IMR-90 (cell line): ENCODE measurements around the gene SNRNP25.

Source experiments
- CEBPB ChIP-seq: IDR thresholded peaks from 2 replicates; pipeline ENCODE4 v1.6.1; 2012; ENCODE audit warnings: low read depth, low read length, improper control_type of control experiment
- CHD1 ChIP-seq: IDR thresholded peaks from 2 replicates; pipeline ENCODE4 v1.6.1; 2012; ENCODE audit warnings: low read depth, low read length, improper control_type of control experiment
- RAD21 ChIP-seq: IDR thresholded peaks from 2 replicates; pipeline ENCODE4 v1.6.1; 2012; ENCODE audit warnings: low read length, improper control_type of control experiment
- RCOR1 ChIP-seq: IDR thresholded peaks from 2 replicates; pipeline ENCODE4 v1.6.1; 2012; ENCODE audit warnings: mild to moderate bottlenecking, low read length, improper control_type of control experiment; ENCODE audit not compliant: insufficient replicate concordance
- RFX5 ChIP-seq: IDR thresholded peaks from 2 replicates; pipeline ENCODE4 v1.8.0; 2012; ENCODE audit warnings: low read depth, mild to moderate bottlenecking, low read length, moderate library complexity
- SMC3 ChIP-seq: fragments of 150-350 bp; IDR thresholded peaks from 2 replicates; pipeline ENCODE4 v1.6.1; 2016; ENCODE audit warnings: low read depth, mild to moderate bottlenecking, antibody characterized with exemption, low read length, moderate library complexity
- TF ChIP-seq, protein P1 (sequence below): conservative IDR thresholded peaks from 2 replicates; pipeline ENCODE4 v1.5.1; 2012; ENCODE audit warnings: mild to moderate bottlenecking, low read depth, low read length, improper control_type of control experiment
- TF ChIP-seq, protein P2 (sequence below): fragments of 150-350 bp; IDR thresholded peaks from 2 replicates; pipeline ENCODE4 v1.6.1; 2017; ENCODE audit warnings: mild to moderate bottlenecking, antibody characterized with exemption, low read length, low read depth

DNA sequence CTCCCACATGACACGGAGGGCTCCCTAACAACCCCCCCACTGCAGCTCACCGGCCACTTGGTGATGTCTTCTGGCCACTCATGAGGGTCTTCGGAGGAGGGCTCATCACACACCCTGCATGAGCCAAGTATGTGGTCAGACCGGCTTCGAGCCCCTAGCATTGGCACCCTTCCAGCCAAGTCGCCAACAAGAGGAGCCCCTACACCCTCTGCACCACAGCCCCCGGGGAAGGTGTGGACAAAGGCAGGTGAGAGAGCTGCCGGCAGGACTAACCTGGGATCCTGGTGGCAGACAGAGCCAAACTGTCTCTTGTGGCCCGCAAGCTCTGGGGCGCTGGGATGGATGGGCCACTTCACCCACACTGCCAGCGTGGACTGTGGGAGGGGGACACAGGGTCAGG is 6.5 kb downstream of the SNRNP25 start:
- no peak for TF ChIP-seq SMC3
- TF ChIP-seq, protein P1, sequence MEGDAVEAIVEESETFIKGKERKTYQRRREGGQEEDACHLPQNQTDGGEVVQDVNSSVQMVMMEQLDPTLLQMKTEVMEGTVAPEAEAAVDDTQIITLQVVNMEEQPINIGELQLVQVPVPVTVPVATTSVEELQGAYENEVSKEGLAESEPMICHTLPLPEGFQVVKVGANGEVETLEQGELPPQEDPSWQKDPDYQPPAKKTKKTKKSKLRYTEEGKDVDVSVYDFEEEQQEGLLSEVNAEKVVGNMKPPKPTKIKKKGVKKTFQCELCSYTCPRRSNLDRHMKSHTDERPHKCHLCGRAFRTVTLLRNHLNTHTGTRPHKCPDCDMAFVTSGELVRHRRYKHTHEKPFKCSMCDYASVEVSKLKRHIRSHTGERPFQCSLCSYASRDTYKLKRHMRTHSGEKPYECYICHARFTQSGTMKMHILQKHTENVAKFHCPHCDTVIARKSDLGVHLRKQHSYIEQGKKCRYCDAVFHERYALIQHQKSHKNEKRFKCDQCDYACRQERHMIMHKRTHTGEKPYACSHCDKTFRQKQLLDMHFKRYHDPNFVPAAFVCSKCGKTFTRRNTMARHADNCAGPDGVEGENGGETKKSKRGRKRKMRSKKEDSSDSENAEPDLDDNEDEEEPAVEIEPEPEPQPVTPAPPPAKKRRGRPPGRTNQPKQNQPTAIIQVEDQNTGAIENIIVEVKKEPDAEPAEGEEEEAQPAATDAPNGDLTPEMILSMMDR, result no peak
- TF ChIP-seq RAD21, result no peak
- no peak for TF ChIP-seq CEBPB
- TF ChIP-seq RFX5, result no peak
- no peak for TF ChIP-seq CHD1
- TF ChIP-seq RCOR1, result no peak
- TF ChIP-seq, protein P2, sequence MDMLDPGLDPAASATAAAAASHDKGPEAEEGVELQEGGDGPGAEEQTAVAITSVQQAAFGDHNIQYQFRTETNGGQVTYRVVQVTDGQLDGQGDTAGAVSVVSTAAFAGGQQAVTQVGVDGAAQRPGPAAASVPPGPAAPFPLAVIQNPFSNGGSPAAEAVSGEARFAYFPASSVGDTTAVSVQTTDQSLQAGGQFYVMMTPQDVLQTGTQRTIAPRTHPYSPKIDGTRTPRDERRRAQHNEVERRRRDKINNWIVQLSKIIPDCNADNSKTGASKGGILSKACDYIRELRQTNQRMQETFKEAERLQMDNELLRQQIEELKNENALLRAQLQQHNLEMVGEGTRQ, result no peak
